Spleen (tissue), 7 donors: ENCODE results near the gene PXDN.

Experiments
- POLR2A ChIP-seq, 3 donors: fragments of 450-650 bp; IDR thresholded peaks; one replicate each; pipeline ENCODE4 v1.5.1; 2017; ENCODE audit warnings: antibody characterized with exemption in 3 of 3, mild to moderate bottlenecking in 1 of 3
- POLR2AphosphoS5 ChIP-seq, 3 donors: sonication (generic); formaldehyde crosslinking; IDR thresholded peaks; one replicate each; pipeline ENCODE4 v1.5.1; 2017; ENCODE audit warnings: antibody characterized with exemption in 3 of 3
- TF ChIP-seq, protein P1 (sequence below), 11 experiments: fragments of 200-600 bp in 7 of 11; fragments of 450-650 bp in 4 of 11; sonication (generic) in 4 of 11; IDR thresholded peaks in 8 of 11; conservative IDR thresholded peaks in 3 of 11; 1 replicate in 7 of 11; 2 replicates in 4 of 11; pipeline versions ENCODE4 v1.4.0 to v1.8.0; 2016 to 2021; ENCODE audit warnings: antibody characterized with exemption in 11 of 11, inconsistent platforms in 4 of 11, mild to moderate bottlenecking in 1 of 11
- donor health status: DM: no; HTN: no; CAD: no; lungs with moderate emphysema.
- donor health status: DM: no; HTN: no; CAD: no.
- donor health status: DM: no; HTN: no; CAD: no.

DNA sequence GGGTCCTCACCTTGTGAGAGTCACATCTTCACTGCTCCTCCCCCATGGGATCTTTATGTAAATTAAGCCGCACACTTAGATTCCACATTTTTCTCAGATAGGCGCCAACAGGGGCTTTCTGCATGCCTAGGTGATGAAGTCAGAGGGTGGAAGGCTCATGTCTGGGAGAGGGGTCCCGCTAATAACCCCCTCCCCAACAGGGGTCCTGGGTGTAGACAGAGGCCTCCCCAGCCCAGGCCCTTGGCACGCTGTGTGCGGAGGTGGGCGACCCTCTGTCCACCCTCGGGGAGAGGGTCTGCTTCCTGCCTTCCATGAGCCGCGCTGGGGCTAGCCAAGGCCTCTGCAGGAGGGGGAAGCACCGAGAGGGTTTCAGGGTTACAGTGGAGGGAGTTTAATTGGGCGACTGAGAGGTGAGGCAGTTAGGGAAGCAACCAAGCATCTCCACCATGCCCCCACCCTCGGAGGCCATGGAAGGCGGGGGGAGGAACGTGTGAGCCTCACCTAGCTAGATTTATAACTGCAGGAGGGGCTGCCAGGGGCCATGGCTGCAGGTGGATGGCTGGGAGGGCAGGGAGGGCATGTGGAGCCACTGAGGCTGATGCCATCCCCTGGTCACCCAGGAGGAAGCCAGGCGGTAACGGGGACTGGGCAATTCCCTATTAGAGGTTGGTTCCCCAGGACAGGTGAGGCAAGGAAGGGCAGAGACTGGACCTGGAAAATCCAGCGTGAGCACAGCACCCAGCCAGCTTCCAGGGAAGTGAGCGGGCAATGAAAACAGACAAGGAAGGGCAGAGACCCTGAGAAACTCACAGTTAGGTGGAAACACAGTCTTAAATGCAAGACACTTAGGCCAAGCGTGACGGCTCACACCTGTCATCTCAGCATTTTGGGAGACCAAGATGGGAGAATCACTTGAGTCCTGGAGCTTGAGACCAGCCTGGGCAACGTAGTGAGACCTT is 7.7 kb upstream of the PXDN start:
- TF ChIP-seq POLR2AphosphoS5 (IDR thresholded peaks at IDR 0.05) = no peak
- TF ChIP-seq, protein P1, sequence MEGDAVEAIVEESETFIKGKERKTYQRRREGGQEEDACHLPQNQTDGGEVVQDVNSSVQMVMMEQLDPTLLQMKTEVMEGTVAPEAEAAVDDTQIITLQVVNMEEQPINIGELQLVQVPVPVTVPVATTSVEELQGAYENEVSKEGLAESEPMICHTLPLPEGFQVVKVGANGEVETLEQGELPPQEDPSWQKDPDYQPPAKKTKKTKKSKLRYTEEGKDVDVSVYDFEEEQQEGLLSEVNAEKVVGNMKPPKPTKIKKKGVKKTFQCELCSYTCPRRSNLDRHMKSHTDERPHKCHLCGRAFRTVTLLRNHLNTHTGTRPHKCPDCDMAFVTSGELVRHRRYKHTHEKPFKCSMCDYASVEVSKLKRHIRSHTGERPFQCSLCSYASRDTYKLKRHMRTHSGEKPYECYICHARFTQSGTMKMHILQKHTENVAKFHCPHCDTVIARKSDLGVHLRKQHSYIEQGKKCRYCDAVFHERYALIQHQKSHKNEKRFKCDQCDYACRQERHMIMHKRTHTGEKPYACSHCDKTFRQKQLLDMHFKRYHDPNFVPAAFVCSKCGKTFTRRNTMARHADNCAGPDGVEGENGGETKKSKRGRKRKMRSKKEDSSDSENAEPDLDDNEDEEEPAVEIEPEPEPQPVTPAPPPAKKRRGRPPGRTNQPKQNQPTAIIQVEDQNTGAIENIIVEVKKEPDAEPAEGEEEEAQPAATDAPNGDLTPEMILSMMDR (IDR thresholded peaks at IDR 0.05 in 8 of 11, conservative IDR thresholded peaks at IDR 0.05 in 3 of 11) = no peak
- TF ChIP-seq POLR2A (IDR thresholded peaks at IDR 0.05) = no peak
